Stimulated activated CD8-positive, alpha-beta memory T cell treated with anti-CD3 and anti-CD28 coated beads, Interleukin-12 subunit alpha, Interleukin-12 subunit beta, amount 100 ng/mL, for 24 hours (primary cell): Measurements from ENCODE around the gene SLC4A5.
"Not testable (repeated sequence)": the region's sequence is repeated elsewhere in the genome, so short reads cannot be mapped to it uniquely, and the experiment has no call there.

Experiments used
- DNase-seq: peaks from one replicate; pipeline ENCODE4 v3.0.0-alpha.2; 2020; ENCODE audit errors: extremely low read depth

SLC4A5 gene

GRCh38 chr2:74198461-74199274, 144.5 kb downstream of the SLC4A5 start, which contains the start of gene MTHFD2:
Gene MTHFD2, plus strand, starts transcription at chr2:74198615. Its CDS starts 27 bp downstream, at chr2:74198642.
- peak; percentile 82 for DNase-seq

DNA sequence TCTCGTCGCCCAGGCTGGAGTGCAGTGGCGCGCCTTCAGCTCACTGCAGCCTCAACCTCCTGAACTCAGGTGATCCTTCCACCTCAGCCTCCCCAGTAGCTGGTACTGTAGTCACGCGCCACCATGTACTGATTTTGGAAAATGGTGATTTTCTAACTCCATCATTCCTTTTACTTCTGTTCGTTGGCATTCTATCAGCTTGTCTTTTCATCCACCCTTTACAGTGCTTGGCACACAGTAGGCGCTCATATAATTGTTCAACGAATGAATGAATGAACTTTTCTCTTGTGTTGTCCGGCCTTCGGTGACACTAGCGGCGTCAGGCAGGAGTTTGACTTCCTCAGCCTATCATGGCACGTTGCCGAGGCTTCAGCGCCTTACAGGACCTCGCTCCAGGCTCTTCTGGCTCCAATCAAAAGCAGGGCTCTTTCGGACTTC, 145.2 kb downstream of the SLC4A5 start:
- DNase-seq, result no peak

GRCh38 chr2:74197049-74197448, 146.2 kb downstream of the SLC4A5 start:
- no peak for DNase-seq

GRCh38 chr2:74194799-74195198, 148.4 kb downstream of the SLC4A5 start:
- no peak for DNase-seq

GRCh38 chr2:74191596-74192380, 151.4 kb downstream of the SLC4A5 start:
- DNase-seq, result no peak

- no peak for DNase-seq
Measured at GRCh38 chr2:74188696-74189095, 154.5 kb downstream of the SLC4A5 start.

GRCh38 chr2:74188018-74188601, 155.1 kb downstream of the SLC4A5 start:
- DNase-seq, result no peak

DNA sequence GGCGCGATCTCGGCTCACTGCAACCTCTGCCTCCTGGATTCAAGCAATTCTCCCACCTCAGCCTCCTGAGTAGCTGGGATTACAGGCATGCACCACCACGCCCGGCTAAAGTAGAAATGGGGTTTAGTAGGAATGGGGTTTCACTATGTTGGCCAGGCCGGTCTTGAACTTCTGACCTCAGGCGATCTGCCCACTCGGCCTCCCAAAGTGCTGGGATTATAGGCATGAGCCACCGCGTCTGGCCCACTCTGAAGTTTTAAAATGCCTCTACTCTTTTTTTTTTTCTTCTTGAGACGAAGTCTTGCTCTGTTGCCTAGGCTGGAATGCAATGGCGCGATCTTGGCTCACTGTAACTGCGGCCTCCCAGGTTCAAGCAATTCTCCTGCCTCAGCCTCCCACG, 156.5 kb downstream of the SLC4A5 start:
- DNase-seq, result not testable (repeated sequence)

GRCh38 chr2:74186038-74186437, 157.2 kb downstream of the SLC4A5 start:
- no peak for DNase-seq

DNA sequence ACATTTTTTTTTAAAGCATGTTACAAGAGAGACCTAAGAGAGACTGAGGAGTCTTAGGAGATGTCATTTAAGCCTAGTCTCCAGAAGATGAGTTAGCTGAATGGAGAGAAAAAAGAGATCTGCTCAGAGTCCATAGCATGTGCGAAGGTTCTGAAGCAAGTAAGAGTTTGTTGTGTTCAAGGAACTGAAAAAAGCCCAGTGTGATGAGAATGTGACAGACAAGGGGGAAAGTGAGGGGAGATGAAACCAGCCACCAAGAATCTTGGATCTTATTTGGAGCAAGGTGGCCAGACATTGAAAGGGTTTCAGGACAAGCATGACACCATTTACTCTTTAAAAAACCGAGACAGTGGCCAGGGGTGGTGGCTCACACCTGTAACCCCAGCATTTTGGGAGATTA, 159.3 kb downstream of the SLC4A5 start:
- no peak for DNase-seq

GRCh38 chr2:74181739-74182138, 161.5 kb downstream of the SLC4A5 start:
- no peak for DNase-seq

- DNase-seq, result no peak
Measured at GRCh38 chr2:74179063-74179865, 164.0 kb downstream of the SLC4A5 start.

GRCh38 chr2:74178211-74179062, 164.8 kb downstream of the SLC4A5 start, which contains the start of gene MOB1A:
Gene MOB1A, minus strand, starts transcription at chr2:74178879. Its CDS starts 205 bp downstream, at chr2:74178674.
- peak; percentile 93 for DNase-seq

GRCh38 chr2:74177696-74178095, 165.5 kb downstream of the SLC4A5 start:
- no peak for DNase-seq

- DNase-seq, result no peak
Measured at GRCh38 chr2:74174909-74175308, 168.3 kb downstream of the SLC4A5 start.

DNA sequence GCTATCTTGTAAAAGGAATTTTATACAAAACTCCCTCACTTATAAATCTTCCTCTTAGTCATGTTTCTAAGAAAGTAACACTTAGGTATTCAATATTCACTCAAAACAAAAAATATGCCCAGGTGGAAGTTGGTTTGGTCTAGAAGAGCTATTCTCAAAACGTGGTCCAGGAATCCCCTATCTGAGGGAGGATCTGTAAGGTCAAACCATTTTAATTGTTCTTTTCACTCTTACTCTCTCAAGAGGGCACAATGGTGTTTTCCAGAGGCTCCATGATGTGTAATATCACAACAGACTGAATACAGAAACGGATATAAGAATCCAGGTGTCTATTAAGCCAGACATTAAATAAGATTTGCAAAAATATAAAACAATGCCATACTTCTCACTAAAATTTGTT, 174.5 kb downstream of the SLC4A5 start:
- no peak for DNase-seq
